Head of caudate nucleus (tissue), 42 donors: ENCODE results near the gene CPAMD8.

Source experiments
- DNase-seq, 42 donors: peaks; one replicate each; pipeline versions ENCODE4 v3.0.0 to v3.0.0-alpha.2; 2020 to 2021; ENCODE audit warnings: mixed read lengths in 7 of 42
- intact Hi-C: fragments of 100-400 bp; cut with DNase I; formaldehyde crosslinking; loops from one replicate; pipeline ENCODE4 v1.15.0; 2022

Gene CPAMD8

DNA sequence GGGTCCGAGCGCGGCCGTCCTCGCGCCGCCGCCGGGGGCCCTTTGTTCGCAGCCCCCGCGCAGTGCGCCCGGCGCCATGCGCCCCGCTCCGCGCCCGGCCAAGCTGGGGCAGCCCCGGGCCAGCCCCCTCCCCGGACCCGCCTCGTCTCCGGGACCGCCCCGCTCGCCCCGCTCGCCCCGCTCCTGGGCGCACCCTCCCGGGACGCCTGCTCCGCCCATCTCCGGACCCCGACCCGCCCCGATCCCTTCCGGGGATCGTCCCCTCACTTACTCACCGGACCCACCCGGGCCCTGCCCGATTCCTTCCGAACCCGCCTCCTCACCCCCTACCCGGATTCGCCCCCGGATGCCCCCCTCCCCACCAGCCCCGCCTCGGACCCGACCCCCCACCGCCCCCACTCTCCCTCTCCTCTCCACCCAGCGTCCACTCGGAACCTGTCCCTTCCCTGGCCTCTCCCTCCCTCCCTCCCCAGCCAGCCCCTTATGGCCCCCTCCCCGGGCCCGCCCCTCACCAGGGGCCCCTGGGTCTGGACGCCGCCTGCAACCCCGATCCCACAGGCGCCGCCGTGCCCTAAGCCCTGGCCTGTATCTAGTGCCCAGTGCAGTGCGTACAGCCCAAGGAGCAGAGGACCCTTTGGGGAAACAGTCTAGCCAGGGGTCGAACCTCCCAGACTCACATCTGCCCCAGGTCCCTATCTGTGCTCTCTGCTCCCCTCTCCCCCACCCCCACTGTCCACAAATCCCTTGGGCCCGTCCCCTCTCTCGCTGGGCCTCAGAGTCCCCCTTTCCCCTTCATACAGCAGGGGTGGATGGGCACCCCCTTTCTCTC lies at the start of gene CPAMD8:
CPAMD8 (minus strand) TSS at position 105 of the 829 bp plus-strand sequence. CDS start 168 bp downstream, outside the sequence.
- no peak for DNase-seq
- intact Hi-C loops = no loop called here

DNA sequence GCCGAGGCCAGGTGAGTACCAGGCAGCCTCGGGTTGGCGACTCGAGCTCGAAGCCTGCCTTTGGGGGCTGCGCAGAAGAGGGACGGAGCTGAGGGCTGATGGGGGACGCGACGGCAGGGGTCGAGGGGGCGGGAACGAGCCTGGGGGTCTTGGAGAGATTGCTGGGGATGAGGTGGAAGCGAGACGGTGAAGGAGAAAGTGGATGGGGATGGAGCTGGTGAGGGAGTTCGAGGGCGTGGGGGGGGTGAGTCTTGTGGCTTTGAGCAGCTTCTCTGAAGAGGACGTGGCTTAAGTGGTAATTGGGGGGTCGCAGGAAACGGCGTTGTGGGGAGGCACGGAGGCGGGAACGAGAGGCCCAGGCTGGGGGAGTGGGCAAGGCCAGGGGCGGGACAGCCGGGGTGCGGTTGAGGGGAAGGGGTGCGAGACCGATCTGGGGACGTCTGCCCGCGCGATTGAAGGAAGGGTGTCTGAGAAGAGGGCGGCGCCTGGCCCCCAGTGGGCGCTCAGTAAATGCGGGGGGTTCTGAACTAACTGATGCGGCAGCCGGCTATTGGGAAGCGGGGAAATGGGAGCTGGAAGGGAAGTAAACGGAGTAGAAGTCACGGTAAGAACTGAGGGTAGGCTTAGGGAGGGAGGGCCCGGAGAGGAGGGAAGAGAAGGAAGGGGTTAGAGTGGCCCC lies 49.4 kb upstream of the CPAMD8 start:
- DNase-seq = peak in 17 of 42 donors; percentile 21 to 59 (median 32)

DNA sequence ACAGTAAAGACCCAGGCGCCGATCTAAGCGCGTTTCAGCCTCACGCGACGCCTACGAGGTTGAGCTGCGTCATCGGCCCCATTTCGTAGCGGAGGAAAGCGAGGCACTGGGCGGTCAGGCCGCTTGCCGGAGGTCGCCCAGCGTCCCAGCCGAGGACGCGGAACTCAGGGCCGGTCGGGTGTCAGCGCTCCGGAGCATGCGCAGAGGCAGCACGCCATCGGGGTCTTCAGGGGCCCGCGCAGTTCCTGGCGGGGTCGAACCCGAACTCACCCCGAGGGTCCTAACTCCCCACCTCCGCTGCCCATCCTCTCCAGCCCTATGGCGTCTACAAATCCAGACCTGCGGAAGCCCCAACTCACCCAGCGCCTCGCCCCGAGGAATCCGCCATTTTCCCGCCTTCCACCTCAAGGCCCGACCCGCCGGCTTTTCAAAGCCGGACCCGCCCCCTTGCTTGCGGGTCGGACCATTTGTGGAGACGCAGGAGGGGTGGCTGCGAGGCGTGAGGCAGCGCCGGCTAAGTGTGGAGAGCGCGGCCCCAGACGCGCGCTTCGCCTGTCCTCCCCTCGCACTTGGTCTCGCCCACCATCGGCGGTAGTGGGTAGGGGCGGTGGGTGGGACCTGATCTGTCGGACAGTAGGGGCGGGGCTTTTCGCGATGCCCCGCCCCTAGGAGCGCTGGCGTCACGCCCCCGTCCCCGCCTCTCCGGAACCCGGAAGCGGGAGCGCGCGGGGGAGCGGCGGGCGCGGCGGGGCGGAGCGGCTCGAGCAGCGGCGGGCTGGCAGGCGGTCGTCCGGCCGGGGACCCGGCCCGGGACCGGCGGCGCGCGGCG lies 48.6 kb upstream of the CPAMD8 start, which contains the start of the genes HAUS8 and MYO9B:
HAUS8 (minus strand) TSS at position 418 of the 829 bp plus-strand sequence; CDS start at position 388, 30 bp downstream.
MYO9B (plus strand) TSS at position 743 of the 829 bp plus-strand sequence. CDS start 25,941 bp downstream, outside the sequence.
- peak; percentile 97 to 100 (median 100) for DNase-seq
- intact Hi-C loops = loop anchor here (10.0 kb wide), 1 partner anchor 210 kb away; the partner anchor contains the start of gene ANKLE1

More for the DNA sequence above, 49.4 kb upstream of the CPAMD8 start:
- intact Hi-C loops = loop anchor here (10.0 kb wide), 1 partner anchor 209 kb away; the partner anchor contains the start of gene ANKLE1

GRCh38 chr19:17074634-17075034 lies 48.0 kb upstream of the CPAMD8 start:
- intact Hi-C loops = loop anchor here (10.0 kb wide), 1 partner anchor 210 kb away; the partner anchor contains the start of gene ANKLE1
- no peak for DNase-seq

- intact Hi-C loops = loop anchor here (10.0 kb wide), 1 partner anchor 211 kb away; the partner anchor contains the start of gene ANKLE1
- no peak for DNase-seq
Observed at GRCh38 chr19:17073869-17074633, 47.4 kb upstream of the CPAMD8 start.

DNA sequence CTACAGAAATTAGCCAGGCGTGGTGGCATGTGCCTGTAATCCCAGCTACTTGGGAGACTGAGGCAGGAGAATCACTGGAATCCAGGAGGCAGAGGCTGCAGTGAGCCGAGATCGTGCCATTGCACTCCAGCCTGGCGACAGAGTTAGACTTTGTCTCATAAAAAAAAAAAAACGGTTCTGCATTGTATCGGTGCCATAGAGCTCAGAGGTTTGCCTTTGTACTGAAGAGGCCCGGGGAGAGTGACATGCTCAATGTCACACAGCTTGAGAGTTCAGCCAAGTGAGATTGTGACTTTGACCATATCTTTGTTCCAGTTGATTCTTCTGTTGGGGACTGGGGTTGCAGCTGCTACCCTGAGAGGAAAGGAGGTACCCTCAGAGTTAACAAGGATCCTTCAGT lies 44.3 kb upstream of the CPAMD8 start:
- DNase-seq = no peak
- intact Hi-C loops = loop anchor here (10.0 kb wide), 1 partner anchor 214 kb away; the partner anchor contains the start of gene ANKLE1

DNA sequence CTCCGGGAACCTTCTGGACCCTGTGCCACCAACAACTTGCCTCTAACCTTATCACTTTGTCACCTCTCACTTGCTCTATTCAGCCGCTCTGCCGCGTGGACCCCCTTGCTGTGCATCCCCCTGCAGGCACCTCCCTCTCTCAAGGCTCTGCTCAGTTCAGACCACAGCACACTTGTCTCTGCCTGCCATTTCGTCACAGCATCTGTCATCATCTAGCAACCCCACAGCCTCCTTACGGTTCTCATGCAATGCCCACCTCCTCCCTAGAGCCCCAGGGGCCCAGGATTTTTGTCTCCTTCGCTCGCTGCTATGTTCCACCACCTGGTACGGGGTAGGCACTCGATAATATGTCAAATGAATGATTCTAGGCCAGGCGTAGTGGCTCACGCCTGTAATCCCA lies 43.8 kb upstream of the CPAMD8 start:
- intact Hi-C loops = loop anchor here (10.0 kb wide), 1 partner anchor 214 kb away; the partner anchor contains the start of gene ANKLE1
- no peak for DNase-seq

GRCh38 chr19:17069193-17069592 lies 42.6 kb upstream of the CPAMD8 start:
- DNase-seq = no peak
- intact Hi-C loops = loop anchor here (10.0 kb wide), 1 partner anchor 166 kb away; no protein-coding TSS in a partner anchor

GRCh38 chr19:17063428-17063827 lies 36.8 kb upstream of the CPAMD8 start:
- no peak for DNase-seq
- intact Hi-C loops = loop anchor here (10.0 kb wide), 1 partner anchor 171 kb away; no protein-coding TSS in a partner anchor

DNA sequence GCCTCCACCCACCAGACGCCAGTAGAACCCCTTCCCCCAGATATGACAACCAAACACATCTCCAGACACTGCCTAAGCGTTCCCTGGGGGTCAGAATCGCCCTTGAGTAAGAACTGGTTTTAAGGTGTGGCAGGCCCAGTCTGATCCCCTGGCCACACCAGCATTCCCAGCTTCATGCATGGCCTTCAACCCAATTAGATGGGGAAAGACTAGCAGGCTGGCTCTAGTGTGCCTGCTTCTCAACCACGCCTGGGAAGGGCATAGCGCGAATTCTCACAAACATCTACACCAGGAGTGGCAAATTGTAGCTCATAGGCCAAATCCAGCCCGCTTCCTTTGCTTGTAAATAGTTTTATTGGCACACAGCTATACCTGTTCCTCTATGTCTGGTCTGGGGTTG lies 35.1 kb upstream of the CPAMD8 start:
- DNase-seq = no peak
- intact Hi-C loops = loop anchor here (10.0 kb wide), 1 partner anchor 173 kb away; no protein-coding TSS in a partner anchor

DNA sequence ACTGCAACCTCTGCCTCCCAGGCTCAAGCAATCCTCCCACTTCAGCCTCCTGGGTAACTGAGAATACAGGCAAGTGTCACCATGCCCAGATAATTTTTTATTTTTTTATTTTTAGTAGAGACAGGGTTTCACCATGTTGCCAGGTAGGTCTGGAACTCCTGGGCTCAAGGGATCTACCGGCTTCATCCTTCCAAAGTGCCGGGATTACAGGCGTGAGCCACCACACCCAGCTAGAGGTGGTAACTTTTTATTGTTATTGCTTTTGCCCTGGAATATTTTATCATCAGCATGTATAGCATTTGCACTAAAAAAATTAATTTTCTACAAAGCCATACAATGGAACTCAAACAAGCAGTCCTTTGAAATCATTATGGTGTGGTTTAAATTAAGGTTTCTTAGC lies 34.6 kb upstream of the CPAMD8 start:
- DNase-seq = no peak
- intact Hi-C loops = loop anchor here (10.0 kb wide), 1 partner anchor 174 kb away; no protein-coding TSS in a partner anchor

GRCh38 chr19:17060802-17061201 lies 34.2 kb upstream of the CPAMD8 start:
- intact Hi-C loops = loop anchor here (10.0 kb wide), 1 partner anchor 174 kb away; no protein-coding TSS in a partner anchor
- no peak for DNase-seq

DNA sequence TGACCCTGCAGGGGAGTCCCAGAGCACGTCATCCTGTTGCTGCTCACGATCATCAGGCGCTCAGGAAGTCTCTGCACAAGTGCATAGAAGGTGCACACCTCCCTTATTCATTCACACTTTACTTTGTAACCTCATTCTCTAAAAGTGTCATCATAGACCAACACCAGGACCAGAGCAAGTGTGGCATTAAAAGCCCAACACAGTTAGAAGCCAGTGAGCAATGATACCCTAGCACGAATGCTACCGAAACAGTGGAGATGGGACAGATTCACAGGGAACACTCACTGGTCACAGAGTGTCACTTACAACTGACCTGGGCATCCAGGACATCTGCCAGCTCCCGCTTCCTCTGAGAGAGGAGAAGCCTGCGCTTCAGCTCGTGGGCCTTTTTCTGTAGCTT lies 31.6 kb upstream of the CPAMD8 start:
- intact Hi-C loops = no loop called here
- DNase-seq = no peak

GRCh38 chr19:17055636-17056035 lies 29.0 kb upstream of the CPAMD8 start:
- intact Hi-C loops = no loop called here
- DNase-seq = no peak

DNA sequence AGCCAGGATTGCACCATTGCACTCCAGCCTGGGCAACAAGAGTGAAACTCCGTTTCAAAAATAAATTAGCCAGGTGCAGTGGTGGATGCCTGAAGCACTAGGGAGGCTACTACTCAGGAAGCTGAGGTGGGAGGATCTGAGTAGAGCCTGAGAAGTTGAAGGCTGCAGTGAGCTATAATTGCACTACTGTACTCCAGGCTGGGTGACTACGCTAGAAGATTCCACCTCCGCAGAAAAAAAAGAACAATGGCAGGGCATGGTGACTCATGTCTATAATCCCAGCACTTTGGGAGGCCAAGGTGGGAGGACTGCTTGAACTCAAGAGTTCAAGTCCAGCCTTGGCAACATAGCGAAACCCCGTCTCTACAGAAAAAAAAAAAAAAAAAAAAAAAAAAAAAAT lies 28.1 kb upstream of the CPAMD8 start:
- intact Hi-C loops = loop anchor here (5.0 kb wide), 1 partner anchor 277 kb away; no protein-coding TSS in a partner anchor
- DNase-seq = peak in 17 of 42 donors; percentile 20 to 75 (median 45)

DNA sequence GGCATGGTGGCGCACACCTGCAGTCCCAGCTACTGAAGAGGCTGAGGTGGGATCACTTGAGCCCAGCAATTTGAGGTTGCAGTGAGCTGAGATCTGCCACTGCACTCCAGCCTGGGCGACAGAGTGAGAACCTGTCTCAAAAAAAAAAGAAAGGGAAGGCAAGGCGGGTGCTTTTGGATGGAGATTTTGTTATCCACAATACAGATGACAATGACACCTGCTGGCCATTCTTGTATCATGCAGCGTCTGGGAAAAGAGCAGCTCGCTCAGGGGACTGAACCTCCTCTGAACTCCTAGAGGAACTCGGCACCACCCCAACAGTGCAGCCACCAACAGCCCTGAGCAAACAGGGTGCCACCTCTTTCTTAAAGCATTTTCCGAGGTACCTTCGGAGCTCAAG lies 25.8 kb upstream of the CPAMD8 start:
- intact Hi-C loops = loop anchor here (5.0 kb wide), 1 partner anchor 275 kb away; no protein-coding TSS in a partner anchor

GRCh38 chr19:17049711-17050280 lies 23.2 kb upstream of the CPAMD8 start:
- intact Hi-C loops = loop anchor here (5.0 kb wide), 1 partner anchor 272 kb away; no protein-coding TSS in a partner anchor
- DNase-seq = peak in 1 of 42 donors; percentile 13

More for the DNA sequence above, 25.8 kb upstream of the CPAMD8 start:
- peak in 40 of 42 donors; percentile 16 to 81 (median 52) for DNase-seq
